ENCODE measurements around the gene CENPC.
"Not testable (repeated sequence)": the region's sequence is repeated elsewhere in the genome, so short reads cannot be mapped to it uniquely, and the experiment has no call there.

CENPC gene

GRCh38 chr4:67550857-67551256 is 5.6 kb upstream of the CENPC start:
- DNase-seq = no peak

- DNase-seq = no peak
These were observed 5.1 kb upstream of the CENPC start for GRCh38 chr4:67550451-67550850.

GRCh38 chr4:67549123-67549522 is 3.8 kb upstream of the CENPC start:
- DNase-seq = peak in 1 of 2 donors; percentile 52

- DNase-seq = no peak
These were observed 1.7 kb upstream of the CENPC start for GRCh38 chr4:67546971-67547370.

- DNase-seq = no peak
These were observed 677 bp upstream of the CENPC start for GRCh38 chr4:67546004-67546356.

GRCh38 chr4:67542076-67542475 is 3.2 kb downstream of the CENPC start:
- DNase-seq = no peak

GRCh38 chr4:67539830-67540229 is 5.5 kb downstream of the CENPC start:
- no peak for DNase-seq

GRCh38 chr4:67535280-67535840 is 9.9 kb downstream of the CENPC start:
- no peak for DNase-seq

- no peak for DNase-seq
These were observed 12.2 kb downstream of the CENPC start for GRCh38 chr4:67533112-67533511.

- not testable (repeated sequence) for DNase-seq
These were observed 12.9 kb downstream of the CENPC start for GRCh38 chr4:67532397-67532796.

- no peak for DNase-seq
These were observed 13.8 kb downstream of the CENPC start for GRCh38 chr4:67531379-67531962.

- not testable (repeated sequence) for DNase-seq
These were observed 21.2 kb downstream of the CENPC start for GRCh38 chr4:67524140-67524539.

GRCh38 chr4:67522851-67523671 is 22.2 kb downstream of the CENPC start:
- DNase-seq = peak in 1 of 2 donors; percentile 21

- DNase-seq = no peak
These were observed 23.1 kb downstream of the CENPC start for GRCh38 chr4:67522230-67522629.

GRCh38 chr4:67521506-67521905 is 23.8 kb downstream of the CENPC start:
- no peak for DNase-seq

- DNase-seq = no peak
These were observed 25.2 kb downstream of the CENPC start for GRCh38 chr4:67520141-67520540.

- DNase-seq = no peak
These were observed 32.8 kb downstream of the CENPC start for GRCh38 chr4:67512501-67512900.

GRCh38 chr4:67500373-67500772 is 44.9 kb downstream of the CENPC start:
- no peak for DNase-seq

- no peak for DNase-seq
These were observed 45.5 kb downstream of the CENPC start for GRCh38 chr4:67499799-67500198.

GRCh38 chr4:67483868-67484602 is 61.3 kb downstream of the CENPC start:
- no peak for DNase-seq

GRCh38 chr4:67480810-67481209 is 64.5 kb downstream of the CENPC start:
- no peak for DNase-seq

- DNase-seq = no peak
These were observed 70.1 kb downstream of the CENPC start for GRCh38 chr4:67475155-67475554.

- no peak for DNase-seq
These were observed 74.4 kb downstream of the CENPC start for GRCh38 chr4:67470871-67471270.

GRCh38 chr4:67468830-67469229 is 76.5 kb downstream of the CENPC start:
- DNase-seq = no peak
